GM18520 (cell line): ENCODE measurements around the gene CENPW.
A peak's percentile ranks its signal among the peaks of the same experiment; 100 is the strongest.

Experiments
- ATAC-seq: cut with Tn5 transposase; IDR thresholded peaks from one replicate; pipeline ENCODE4 v1.9.1; 2021; ENCODE audit not compliant: unreplicated experiment

The CENPW gene

DNA sequence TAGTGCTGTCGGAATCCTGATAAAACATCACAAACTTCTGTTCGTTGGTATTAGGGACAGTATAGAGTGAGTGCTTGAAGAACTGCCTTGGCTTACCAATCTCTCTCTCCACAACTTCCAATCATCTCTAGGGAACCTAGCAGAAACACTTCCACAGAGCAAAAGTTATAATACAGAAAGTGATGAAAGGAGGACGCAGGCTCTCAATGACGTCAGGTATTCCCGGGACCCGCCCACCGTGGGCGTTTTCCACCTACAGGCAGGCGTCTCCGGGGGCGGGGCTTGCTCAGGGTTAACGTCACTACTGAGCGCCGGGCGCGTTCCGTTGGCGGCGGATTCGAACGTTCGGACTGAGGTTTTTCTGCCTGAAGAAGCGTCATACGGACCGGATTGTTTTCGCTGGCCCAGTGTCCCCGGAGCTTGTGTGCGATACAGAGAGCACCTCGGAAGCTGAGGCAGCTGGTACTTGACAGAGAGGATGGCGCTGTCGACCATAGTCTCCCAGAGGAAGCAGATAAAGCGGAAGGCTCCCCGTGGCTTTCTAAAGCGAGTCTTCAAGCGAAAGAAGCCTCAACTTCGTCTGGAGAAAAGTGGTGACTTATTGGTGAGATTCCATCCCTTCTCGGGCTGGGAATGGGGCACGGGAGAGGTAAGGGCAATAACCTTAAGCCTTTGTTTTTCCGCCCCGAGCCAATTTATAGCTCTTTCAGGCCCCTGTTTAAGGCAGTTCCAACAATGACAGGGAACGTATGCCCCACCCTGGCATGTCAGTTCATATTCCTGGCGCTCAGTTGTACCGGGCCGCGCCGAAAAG, at the start of gene CENPW:
Gene CENPW (plus strand): TSS at position 320 of the 814 bp plus-strand sequence. CDS start 159 bp downstream, at position 479.
- peak; percentile 81 for ATAC-seq

DNA sequence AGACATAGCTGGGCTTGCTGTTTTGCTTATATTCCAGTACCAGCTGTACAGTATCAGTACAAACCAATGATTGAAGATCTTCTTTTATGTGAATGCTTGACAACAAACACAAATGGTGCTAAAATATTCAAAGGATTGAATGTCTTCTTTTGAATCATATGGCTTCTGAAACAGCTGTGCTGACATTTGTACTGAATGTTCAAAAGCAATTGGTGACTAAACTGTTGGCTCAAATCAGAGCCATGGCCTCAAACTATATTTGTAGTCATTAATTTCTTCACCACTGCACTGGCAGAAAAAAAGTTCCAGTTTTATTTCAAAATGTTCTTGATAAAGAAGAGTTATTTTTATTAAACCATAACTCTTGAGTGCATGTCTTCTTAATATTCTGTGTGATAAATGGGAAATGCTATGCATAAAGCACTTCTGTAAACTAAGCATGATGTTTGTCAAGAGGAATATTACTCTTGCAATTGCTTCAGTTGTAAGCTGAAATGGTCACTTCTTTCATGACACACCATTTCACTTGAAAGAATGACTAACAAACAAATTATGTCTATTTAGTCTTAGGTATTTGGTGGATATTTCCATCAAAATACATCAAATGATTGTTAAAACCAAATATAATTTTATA, 45.9 kb upstream of the CENPW start:
- no peak for ATAC-seq

DNA sequence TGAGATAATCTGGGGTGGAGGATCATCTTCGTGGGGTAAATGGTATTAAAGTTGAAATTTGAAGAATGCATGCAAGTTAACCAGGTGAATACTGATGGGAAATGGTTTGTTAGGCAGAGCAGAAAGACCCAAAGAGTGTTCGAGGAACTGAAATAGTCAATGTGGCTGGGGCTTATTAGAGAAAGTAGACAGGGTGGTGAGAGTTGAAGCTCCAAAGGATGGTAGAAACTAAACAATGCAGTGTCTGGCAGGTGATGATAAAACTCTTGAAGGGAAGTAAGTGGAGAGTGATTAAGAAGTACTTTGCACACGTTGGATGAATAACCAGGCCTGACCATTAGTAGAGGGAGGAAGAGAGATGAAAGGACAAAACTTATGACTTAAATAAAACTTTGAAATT, 39.8 kb upstream of the CENPW start:
- no peak for ATAC-seq

DNA sequence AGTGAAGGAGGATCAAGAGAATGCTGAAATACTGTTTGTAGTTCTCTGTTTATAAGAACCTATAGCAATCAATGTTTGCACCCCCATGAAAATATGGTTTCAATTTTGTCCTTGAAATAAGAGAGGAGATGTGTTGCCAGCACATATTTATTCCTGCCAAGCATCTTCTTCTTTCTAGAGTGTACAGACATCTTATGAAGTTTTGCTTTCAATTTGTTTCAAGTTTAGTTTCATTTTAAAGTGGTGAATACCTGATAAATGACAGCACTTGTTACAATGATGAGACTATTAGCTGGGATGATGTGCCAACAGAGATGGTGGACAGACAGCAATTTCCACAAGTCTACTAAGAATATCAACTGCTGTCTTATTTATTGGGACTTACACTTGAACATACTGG, 39.2 kb upstream of the CENPW start:
- peak; percentile 92 for ATAC-seq

DNA sequence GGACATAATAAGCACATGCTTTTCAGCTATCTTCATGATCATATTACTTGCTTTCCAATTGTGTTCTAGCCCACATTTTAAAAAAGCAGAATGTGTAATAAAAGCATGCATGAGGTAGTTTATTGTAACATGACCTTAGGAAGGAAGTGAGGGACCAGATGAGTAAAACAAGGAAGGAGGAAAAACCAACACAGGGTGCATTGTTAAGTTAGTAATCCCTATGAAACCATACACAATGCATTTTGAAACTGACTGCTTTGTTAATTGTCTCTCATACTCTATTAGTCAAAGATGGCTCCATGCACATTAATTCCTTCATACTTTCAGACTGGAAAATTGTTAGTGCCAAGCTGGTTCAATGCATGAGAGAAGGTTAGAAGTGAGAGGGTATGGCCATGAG, 37.7 kb upstream of the CENPW start:
- ATAC-seq, result no peak

DNA sequence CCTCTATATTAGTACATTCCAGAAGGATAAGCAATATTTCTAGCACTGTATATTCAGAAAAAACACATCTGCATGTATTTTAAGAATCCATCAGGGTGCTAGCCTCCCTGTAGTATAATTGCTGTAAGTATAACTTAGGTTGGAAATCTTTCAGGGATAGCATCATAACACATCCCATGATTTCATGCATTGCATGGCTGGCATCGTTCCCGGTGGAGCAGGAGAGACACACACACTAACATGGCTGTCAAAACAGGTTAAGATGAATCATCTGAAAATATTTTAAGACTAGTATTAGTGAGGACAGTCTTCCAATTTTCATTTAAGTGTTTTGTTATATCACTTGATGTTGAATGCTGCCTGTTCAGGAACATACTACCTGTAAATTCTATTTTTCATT, 32.1 kb upstream of the CENPW start:
- ATAC-seq, result no peak

DNA sequence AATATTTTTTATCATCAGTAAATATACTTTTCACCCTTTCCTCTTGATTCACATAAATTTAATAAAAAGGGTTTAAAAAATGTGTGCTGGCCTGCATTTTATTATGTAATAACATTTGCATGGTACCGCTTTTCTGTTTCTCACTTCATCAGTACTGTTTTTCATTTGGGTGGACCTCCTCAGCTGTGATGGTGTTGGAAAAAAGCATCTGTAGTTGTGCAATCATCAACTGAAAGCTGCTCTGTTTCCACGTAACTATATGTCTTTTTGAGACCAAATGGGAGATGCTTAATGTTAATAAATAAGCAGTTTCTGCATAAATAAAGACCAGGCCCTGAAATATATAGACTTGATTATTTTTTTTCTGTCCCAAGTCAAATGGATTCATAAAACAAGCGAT, 31.6 kb upstream of the CENPW start:
- ATAC-seq, result no peak

DNA sequence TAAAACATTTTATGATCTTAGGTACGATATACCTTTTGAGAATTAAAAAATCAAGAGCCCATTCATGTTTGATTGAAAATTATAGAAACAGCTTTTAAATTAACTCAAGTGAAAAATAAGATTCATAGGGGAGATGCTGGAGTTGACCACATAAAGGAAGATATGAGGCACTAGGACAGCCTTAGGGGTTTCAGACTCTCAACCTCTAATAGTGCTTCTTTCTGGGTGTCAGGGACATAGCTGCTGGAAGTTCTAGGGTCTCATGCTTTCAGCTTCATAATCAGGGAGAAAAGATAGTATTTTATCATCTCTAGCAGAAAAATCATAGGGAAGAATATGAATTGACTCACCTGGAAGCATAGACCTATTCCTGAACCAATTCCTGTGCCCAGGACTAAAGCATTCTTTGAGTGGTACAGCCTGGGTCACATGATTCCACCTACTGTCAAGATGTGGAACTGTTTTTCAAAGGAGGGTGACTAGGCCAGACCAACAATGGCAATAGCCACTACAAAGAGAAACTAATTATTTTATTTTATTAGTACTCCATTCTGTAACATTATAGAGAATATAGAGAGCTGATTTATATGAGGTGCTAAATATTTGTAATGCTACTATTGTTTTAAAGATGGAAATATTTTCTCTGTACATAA, 27.8 kb upstream of the CENPW start:
- ATAC-seq, result peak; percentile 55

DNA sequence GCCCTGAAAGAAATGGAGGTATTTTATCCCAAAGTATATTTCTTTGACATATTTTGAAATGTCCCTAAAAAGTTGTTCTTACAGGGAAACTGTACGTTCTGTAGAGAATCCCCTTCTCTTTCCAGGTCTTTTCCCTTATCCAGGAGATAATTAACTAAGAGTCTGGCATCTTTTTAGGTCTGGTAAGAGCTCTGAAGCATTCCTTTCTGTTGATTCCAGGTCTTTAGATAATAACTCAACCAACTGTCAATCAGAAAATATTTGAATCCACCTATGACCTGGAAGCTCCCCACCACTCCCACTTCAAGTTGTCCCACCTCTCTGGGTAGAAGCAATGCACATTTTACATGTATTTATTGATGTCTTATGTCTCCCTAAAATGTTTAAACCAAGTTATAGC, 26.0 kb upstream of the CENPW start:
- no peak for ATAC-seq

DNA sequence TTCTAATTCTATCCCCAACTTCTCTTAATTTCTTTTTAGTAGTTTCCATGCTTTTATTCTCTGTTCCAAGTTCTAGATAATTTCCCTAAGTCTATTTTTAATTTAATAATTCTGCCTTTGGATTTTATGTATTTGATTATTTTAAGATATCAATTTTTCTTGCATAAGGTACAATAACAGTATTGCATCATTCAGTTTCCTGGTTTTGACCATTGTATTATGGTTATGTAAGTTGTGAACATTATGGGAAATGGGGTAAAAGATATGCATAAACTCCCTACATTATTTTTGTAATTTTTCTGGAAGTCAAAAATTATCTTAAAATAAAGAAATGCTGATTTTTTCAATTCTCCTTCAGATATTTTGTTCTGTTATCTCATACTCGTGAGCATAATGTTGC, 21.1 kb upstream of the CENPW start:
- no peak for ATAC-seq

DNA sequence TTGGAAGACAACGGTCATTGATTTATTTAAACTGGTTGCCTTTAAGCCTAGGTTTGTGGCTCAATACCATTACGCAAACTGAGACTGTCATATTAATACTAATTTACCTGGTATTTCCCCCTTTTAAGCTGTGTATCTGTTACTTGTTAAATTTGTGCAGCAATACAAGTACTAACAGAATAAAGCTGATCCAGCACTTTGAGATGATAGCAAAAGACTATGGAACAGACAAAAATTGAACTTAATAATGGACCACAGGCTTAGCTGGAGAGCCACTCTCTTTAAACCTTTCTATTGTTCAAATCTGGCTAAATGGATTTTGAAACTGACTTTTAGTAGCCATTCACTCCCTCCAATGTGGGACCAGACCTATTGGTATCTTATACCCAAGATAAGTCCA, 6.2 kb upstream of the CENPW start:
- no peak for ATAC-seq

DNA sequence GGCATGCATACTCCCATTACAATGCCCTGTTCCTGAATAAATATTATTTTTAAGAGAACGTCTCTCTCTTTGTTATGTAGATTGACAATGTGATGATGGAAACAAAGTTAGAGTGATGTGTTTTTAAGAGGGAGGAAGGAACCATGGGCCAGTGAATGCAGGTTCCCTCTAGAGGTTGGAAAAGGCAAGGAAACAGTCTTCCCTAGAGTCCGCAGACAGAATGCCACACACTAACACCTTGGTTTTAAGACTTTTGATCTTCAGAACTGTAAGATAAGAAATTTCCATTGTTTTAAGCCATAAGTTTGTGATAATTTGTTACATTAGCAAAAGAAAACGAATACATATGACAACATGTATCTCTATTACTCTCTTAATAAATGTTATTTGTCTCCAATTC, 4.7 kb upstream of the CENPW start:
- ATAC-seq, result no peak

DNA sequence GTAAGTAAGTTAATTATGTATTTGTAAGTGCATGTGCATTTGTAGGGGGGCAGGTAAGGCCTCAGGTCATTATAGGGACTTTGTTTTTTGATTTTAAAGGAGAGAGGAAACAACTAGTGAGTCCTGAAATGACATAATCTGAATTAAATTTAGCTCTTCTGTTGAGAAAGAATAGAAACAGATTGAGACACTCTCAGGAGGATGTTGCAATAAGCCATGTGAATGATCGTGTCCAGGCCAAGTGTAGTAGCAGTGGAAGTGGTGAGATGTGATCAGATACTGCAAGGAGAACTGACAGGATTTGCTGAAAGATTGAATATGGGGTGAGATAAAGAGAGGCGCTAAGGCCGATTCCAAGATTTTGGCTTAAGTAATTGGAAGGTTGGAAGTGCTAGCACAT, 2.6 kb upstream of the CENPW start:
- no peak for ATAC-seq

DNA sequence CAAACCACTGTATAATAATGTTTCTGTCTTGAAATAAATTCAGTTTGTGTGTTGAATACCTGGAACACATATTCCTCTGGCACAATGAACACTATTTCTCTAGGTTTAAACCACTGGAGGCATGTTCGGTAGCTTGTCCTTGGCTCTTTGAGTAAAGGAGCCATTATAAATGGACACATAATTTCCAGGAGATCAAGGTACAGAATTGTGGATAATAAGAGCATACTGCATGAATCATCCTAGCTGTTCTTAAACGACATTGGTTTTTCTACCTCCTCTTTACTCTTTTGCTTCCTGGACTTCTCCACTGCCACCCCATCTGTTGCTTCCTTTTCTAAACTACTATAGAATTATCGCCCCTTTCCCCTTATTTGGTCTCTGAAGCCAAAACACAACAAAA, 1.2 kb downstream of the CENPW start:
- ATAC-seq, result no peak

DNA sequence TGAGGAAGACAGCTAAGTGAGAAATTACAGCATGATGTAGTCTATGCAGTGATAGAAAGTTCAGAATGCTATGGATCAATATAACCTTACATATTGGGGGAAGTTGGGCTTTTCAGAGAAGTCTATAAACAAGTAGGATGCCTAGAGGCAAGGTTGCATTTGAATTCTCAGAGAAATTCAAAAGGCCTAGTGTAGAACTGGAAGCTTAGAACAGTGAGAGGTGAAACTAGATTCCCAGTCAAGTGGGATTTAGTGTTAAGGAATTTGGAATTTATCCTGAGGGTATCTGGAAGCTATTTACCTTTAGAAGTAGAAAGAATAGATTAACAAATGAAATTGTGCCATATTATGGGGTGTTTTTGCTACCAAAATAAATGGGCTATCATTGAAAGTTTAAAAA, 4.3 kb downstream of the CENPW start:
- no peak for ATAC-seq

DNA sequence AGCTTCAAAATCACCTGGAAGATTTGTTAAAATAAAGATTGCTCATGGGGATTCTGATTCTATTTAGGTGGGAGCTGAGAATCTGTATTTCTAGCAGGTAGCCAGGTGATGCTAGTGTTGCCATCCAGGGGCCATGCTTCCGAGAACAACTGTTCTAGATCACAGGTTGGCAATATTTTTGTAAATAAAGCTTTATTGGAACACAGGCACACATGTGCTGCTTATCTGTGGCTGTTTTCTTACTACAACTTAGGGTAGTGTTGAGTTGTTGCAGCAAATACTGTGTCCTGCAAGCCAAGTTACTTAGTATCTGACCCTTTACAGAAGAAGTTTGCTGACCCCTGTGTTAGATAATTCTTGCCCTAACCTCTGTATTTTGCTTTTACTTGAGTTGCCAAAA, 12.0 kb downstream of the CENPW start:
- no peak for ATAC-seq

DNA sequence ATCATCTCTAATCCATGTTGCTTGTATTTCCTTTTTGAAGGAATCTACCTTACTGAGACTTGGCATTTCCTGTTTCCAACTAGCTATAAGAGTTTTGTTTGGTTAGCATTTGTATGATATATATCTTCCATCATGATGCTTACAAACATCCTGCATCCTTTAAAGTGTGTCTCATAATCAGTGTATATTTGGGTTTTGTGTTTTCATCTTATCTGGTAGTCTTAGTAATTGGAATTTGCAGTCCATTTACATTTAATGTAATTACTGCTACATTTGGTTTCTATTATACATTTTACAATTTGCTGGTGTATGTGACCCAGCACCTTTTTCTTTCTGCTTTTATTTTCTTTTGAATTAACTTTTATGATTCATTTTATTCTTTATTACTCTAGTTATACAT, 12.6 kb downstream of the CENPW start:
- ATAC-seq, result no peak

DNA sequence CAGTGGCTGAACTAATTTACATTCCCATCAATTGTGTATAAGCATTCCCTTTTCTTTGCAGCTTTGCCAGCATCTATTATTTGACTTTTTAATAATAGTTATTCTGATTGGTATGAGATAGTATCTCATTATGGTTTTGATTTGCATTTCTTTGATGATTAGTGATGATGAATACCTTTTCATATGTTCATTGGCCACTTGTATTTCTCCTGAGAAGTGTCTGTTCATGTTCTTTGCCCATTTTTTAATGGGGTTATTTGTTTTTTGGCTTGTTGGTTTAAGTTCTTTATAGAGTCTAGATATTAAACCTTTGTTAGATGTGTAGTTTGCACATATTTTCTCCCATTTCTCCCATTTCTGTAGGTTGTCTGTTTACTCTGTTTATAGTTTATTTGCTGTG, 16.6 kb downstream of the CENPW start:
- no peak for ATAC-seq

DNA sequence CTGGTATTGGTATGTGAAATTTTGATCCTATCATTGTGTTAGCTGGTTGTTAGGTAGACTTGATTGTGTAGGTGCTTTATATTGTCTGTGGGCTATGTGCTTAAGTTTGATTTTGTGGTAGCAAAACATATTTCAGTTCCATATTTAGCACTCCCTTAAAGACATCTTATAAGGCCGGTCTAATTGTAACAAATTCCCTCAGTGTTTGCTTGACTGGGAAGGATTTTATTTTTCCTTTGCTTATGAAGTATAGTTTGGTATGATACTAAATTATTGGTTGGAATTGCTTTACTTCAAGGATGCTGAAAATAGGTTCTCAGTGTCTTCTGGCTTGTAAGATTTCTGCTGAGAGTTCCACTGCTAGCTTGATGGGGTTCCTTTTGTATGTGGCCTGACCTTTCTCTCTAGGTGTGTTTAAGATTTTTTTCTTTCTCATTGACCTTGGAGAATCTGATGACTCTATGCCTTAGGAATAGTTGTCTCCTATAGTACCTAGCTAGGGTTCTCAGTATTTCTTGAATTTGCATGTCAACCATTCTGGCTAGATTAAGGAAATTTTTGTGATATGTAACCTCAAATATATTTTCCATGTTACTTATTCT, 20.1 kb downstream of the CENPW start:
- ATAC-seq, result no peak

DNA sequence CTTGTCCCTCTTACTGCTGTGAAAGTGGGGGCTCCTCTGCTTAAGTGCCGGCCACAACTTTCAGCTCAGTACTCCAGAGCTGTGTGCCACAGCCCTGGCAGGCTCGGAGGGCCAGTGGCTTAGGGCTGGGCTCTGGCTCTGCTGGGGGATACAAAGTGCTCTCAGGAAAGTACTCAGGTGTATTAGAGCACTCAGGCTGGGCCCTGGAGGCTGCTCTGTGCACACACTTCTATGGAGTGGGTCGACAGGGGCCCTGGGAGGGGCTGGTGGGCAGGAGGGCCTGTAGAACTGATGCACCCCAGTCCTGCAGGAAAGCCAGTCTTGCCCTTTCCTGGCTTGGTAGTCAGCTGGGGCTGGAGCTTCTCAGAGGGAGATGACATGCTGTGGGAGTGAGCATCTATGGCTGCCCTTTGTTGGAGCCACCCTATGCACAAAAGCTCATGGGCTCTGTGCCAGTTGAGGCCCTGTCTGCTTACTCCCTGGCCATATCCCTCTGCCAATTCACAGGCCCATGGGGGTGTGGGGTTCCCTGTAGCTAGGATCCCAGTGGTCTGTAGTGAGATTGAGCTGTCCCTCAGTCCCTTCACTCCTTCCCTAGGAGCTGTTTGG, 22.0 kb downstream of the CENPW start:
- no peak for ATAC-seq

DNA sequence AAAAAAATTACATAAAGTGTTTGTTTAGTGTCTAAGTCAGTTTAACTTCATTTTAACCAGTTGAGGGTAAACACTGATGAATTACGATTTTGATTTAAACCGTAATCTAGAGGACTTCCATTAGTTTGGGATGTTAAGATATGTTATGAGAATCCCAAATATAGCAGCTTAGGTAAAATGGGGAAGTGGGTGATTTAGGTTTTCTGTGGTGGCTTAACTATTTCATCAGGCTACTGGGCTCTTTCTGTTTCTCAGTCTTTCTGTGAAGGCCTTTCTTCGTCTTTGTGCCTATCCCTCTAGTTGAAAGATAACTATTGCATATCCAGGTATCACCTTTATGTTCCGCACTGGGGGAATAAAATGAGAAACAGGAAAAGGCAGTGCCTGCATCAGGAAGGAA, 27.9 kb downstream of the CENPW start:
- ATAC-seq, result no peak
